ENCODE results near the gene SLC25A19.

Gene SLC25A19

DNA sequence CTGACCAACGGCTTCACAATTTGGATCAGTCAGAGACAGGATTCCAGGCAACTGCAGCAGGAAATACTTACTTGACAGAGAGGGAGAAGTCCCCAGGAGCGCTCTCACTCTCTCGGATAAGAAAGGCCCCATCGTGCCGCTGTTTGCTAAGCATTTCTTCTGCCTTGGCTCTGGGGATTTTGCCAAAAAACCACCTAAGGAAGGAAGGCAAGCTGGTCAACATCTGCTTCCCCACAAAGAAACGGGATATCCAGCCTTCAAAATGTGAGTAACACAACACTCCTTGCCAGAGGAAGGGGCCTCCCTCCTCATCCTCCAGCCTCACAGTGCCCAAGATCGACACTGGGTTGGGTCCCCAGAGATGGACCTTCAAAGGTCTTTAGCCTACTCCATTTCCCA lies 36.6 kb upstream of the SLC25A19 start:
- TF ChIP-seq, protein P1, sequence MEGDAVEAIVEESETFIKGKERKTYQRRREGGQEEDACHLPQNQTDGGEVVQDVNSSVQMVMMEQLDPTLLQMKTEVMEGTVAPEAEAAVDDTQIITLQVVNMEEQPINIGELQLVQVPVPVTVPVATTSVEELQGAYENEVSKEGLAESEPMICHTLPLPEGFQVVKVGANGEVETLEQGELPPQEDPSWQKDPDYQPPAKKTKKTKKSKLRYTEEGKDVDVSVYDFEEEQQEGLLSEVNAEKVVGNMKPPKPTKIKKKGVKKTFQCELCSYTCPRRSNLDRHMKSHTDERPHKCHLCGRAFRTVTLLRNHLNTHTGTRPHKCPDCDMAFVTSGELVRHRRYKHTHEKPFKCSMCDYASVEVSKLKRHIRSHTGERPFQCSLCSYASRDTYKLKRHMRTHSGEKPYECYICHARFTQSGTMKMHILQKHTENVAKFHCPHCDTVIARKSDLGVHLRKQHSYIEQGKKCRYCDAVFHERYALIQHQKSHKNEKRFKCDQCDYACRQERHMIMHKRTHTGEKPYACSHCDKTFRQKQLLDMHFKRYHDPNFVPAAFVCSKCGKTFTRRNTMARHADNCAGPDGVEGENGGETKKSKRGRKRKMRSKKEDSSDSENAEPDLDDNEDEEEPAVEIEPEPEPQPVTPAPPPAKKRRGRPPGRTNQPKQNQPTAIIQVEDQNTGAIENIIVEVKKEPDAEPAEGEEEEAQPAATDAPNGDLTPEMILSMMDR (IDR thresholded peaks at IDR 0.05; ENCODE audit: borderline replicate concordance, insufficient read depth, low read depth, low read length): no peak
- no peak overlapping the region for H3K4me3 ChIP-seq (ENCODE audit: low read depth, low read length)

DNA sequence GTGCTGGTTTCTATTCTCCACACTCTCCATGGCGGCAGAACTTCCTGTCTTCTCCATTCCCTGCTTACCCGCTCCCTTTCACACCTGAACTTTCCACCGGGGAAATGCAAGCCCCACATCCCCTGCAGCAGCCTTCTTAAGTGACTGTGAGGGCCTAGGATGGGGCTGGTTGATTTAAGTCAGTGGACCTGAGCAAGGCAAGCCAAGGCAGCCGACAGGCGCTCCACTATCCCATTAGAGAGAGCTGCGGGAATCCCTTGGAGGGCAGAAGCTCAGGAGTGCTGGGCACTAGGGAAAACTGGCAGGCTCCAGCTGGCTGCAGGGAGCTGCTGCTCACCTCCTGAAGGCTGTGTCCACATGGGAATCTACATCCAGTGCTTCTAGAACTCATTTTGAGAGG lies 36.1 kb upstream of the SLC25A19 start:
- TF ChIP-seq, protein P1 (IDR thresholded peaks at IDR 0.05; ENCODE audit: borderline replicate concordance, insufficient read depth, low read depth, low read length): no peak
- no peak overlapping the region for H3K4me3 ChIP-seq (ENCODE audit: low read depth, low read length)

DNA sequence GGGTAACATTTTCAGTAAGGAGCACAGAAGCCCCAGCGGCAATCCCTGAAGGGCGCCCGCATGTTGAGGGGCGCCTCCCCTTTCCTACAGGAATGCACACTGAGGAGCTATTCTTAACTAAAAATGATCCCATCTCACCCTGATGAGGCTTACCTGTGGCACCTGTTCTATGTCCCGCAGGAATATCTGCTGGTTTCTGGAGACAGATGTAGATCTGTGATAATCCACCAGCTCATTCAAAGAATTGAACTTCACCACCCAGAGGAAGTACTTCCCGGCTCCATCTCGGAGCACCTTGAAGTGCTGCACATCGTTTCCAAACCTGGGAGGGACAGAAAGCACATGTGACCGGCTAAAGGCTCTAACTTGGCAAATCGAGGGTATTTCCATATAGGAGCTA lies 32.3 kb upstream of the SLC25A19 start:
- TF ChIP-seq, protein P1 (IDR thresholded peaks at IDR 0.05; ENCODE audit: borderline replicate concordance, insufficient read depth, low read depth, low read length): no peak

DNA sequence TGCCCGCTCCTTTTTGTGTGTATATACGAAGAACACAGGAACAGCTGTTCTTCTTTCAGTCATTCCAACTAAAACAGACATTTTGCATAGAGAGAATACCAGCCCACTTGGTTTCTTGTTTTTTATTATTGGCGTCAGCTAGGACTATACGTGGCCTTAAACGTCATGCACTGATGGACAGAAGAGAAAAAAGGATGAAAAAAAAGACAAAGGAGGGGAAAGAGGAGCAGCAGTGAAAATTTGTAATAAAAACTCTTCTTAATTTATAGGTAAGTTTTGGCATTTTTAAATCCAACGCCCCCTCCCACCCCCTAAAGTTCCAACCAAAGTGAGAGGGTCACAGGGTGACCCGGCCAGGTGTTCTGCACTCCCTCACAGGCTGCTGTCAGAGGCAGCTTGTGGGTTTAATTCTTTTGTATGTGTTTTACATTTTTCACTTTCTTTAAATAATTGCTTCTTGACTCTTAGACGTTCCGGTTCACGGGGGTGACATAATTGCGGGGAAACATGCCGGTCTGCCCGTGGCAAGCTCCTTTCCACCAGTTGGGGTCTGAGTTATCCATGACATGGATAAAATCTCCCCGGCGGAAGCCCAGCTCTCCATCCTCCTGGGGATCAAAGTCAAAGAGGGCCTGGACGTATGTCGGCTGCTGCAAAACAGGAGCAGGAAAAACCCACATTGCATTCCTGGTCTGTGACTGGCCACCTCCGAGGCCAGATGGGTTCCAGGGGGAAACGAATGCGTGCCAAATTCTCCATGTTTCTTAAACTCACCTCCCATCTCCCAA lies 30.9 kb upstream of the SLC25A19 start:
- TF ChIP-seq, protein P1 (IDR thresholded peaks at IDR 0.05; ENCODE audit: borderline replicate concordance, insufficient read depth, low read depth, low read length): no peak
- H3K4me3 ChIP-seq (ENCODE audit: low read depth, low read length): no peak overlapping the region

More for the DNA sequence above, 32.3 kb upstream of the SLC25A19 start:
- no peak overlapping the region for H3K4me3 ChIP-seq (ENCODE audit: low read depth, low read length)

DNA sequence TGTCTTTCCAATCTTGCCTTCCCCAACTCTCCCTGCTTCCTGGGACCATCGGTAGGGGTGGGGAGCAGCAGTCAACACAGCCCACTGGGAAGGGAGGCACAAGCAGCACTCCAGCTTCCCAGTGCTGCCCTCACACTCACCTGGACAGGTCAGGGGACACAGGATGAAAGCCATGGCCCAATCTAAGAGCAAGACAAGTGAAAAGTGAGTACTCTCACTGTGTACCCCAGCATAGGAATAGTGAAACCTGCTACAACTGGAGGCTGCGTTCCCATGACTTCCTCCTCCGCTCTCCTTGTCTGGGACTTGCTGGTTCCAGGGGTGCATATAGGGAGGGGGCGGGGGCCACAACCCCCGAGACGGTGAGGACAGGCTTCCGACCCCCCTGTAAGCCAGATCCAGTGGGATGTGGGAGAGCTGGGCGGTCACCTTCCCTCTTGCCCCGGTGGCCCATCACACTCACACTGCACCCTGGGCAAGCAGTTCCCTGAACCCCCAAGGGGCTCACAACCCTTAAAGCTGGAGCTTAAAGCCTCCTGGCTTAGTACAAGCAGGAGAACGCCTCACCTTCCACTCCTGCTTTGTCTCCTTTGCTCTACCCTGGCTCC lies 29.5 kb upstream of the SLC25A19 start:
- TF ChIP-seq, protein P1 (IDR thresholded peaks at IDR 0.05; ENCODE audit: borderline replicate concordance, insufficient read depth, low read depth, low read length): no peak

DNA sequence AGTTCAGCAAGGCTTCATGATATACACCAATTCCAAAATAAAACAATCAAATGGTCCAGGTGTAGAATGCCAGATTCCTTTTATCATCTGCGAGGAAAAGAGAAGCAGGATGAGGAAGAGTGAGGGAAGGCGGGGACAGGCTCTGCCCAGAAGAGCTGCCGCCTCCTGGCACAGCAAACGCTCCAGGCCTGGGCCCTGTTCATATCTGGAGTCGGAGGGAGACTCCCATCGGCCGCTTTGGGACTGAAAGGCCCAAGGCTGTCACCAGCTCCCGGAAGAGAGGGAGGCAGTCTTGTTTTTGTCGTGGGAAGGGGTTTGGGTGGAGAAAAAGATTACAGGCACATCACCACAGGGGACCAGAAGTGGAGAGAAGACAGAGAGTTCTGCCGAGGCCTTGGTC lies 29.0 kb upstream of the SLC25A19 start:
- TF ChIP-seq, protein P1 (IDR thresholded peaks at IDR 0.05; ENCODE audit: borderline replicate concordance, insufficient read depth, low read depth, low read length): no peak
- H3K4me3 ChIP-seq (ENCODE audit: low read depth, low read length): no peak overlapping the region

More for the DNA sequence above, 29.5 kb upstream of the SLC25A19 start:
- H3K4me3 ChIP-seq (ENCODE audit: low read depth, low read length): no peak overlapping the region

DNA sequence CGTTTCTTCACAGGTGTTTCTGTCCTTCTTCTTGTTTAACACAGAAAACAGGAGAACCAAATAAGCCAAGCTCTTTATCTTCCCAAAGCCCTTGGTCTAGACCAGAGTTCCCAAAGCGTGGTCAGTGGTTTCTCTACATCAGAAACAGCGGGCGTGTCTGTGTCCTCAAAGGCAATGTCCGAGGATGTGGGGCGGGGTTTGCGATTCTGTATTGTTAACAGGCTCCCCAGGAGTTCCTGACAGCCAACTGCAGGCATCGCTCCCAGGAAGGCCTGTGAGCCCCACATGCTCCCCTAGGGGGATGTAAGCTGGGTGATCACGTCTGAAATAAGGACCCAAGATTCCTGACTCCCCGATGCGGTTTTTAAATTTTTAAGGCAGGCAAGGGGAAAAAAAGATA lies 28.4 kb upstream of the SLC25A19 start:
- H3K4me3 ChIP-seq (ENCODE audit: low read depth, low read length): no peak overlapping the region
- TF ChIP-seq, protein P1 (IDR thresholded peaks at IDR 0.05; ENCODE audit: borderline replicate concordance, insufficient read depth, low read depth, low read length): no peak
